ENCODE data around the gene SPOCK3.

GRCh38 chr4:167216783-167217182 lies 17.5 kb downstream of the SPOCK3 start:
- TF ChIP-seq CTCF (conservative IDR thresholded peaks at IDR 0.05; ENCODE audit: low read length): no peak
- no peak for TF ChIP-seq EZH2phosphoT487 (IDR thresholded peaks at IDR 0.05; ENCODE audit: borderline replicate concordance, low read depth, low read length)
